Psoas muscle (tissue), 8 donors: ENCODE data around the gene RPRD1B. TPM values are rescaled to one million over a fixed set of nuclear protein-coding genes. Genes with fewer than 3 reads are reported as not detected.
A peak's percentile ranks its signal among the peaks of the same experiment; 100 is the strongest.

ENCODE experiments used
- ATAC-seq, 4 donors: fragments of 200-7000 bp; cut with Tn5 transposase; one replicate each; pipeline ENCODE4 v1.9.1; 2020; ENCODE audit warnings: moderate library complexity in 3 of 4, mild to moderate bottlenecking in 2 of 4
- DNase-seq, 2 donors: peaks; one replicate each; pipeline ENCODE4 v3.0.0-alpha.2; 2020
- H3K27ac ChIP-seq: fragments of 200-600 bp; one replicate; pipeline ENCODE4 v1.8.0; 2022
- H3K27me3 ChIP-seq, 3 donors: fragments of 200-600 bp in 1 of 3; one replicate each; pipeline versions ENCODE4 v1.6.1 to v1.8.0; 2013 to 2022; ENCODE audit warnings: low read length in 2 of 3, mild to moderate bottlenecking in 2 of 3, moderate library complexity in 1 of 3; ENCODE audit not compliant: insufficient read depth in 3 of 3
- H3K36me3 ChIP-seq, 2 donors: fragments of 200-600 bp in 1 of 2; one replicate each; pipeline versions ENCODE4 v1.6.1 to v1.8.0; 2013 to 2022; ENCODE audit warnings: low read depth in 1 of 2, mild to moderate bottlenecking in 1 of 2, moderate library complexity in 1 of 2; ENCODE audit not compliant: insufficient read depth in 1 of 2
- H3K4me1 ChIP-seq: fragments of 200-600 bp; one replicate; pipeline ENCODE4 v1.8.0; 2022
- H3K4me3 ChIP-seq: fragments of 200-600 bp; one replicate; pipeline ENCODE4 v1.8.0; 2022; ENCODE audit warnings: mild to moderate bottlenecking
- H3K9me3 ChIP-seq: fragments of 200-600 bp; one replicate; pipeline ENCODE4 v1.8.0; 2022
- CTCF ChIP-seq: fragments of 200-600 bp; IDR thresholded peaks from one replicate; pipeline ENCODE4 v1.8.0; 2022; ENCODE audit warnings: antibody characterized with exemption
- WGBS, 3 donors: extraction: QIAGEN DNeasy Blood & Tissue Kit; methylation state at CpG; one replicate each; pipeline versions ENCODE4 v1.1.6 to v1.1.7; 2013; 5-methylcytosine and 5-hydroxymethylcytosine counted together
- intact Hi-C, 2 donors: fragments of 100-400 bp; cut with DNase I; formaldehyde crosslinking; loops; one replicate each; pipeline versions ENCODE4 v1.11.0 to v1.14.2; 2022
- polyA plus RNA-seq, 3 donors: library from polyadenylated mRNA; stranded (reverse); fragments of 200-250 nt; gene quantifications; one replicate each; pipeline ENCODE4 v1.2.3, GENCODE V29; 2013
- total RNA-seq, 4 donors: library from RNA; stranded (reverse); fragmentation: NEBNext Ultra II Directional in 2 of 4; extraction: Animal tissue kit (Norgen Biotek cat#: 25700) in 2 of 4; gene quantifications; one replicate each; pipeline versions ENCODE4 v1.2.1 to v1.2.4, GENCODE V29; 2021 to 2023
- donor health status: healthy with polysubstance abuse.
- donor health status: DM: no; HTN: no; CAD: no; lungs with moderate emphysema.
- donor health status: Bipolar disorder and iron deficiency.
- donor health status: healthy.
- donor health status: DM: yes; HTN: yes; CAD: no.
- donor health status: DM: no; HTN: no; CAD: no.
- donor health status: DM: no; HTN: no; CAD: no.
- donor health status: DM: yes; HTN: yes; CAD: no.

RPRD1B gene
- total and polyA plus RNA-seq, 7 donors, result 14.0 to 55.7 (median 32.7) TPM

GRCh38 chr20:38061109-38061508 lies 27.6 kb downstream of the RPRD1B start:
- no peak for ATAC-seq
- H3K27me3 ChIP-seq, result no peaks in the 10 kb centered on the region
- TF ChIP-seq CTCF, result no peak
- H3K4me1 ChIP-seq, result peaks cover 30% of the 10 kb centered on the region
- H3K4me3 ChIP-seq, result no peak overlapping the region
- DNase-seq, result no peak
- H3K27ac ChIP-seq, result no peak overlapping the region
- H3K9me3 ChIP-seq, result no peaks in the 10 kb centered on the region
- peaks cover 24 to 84% of the 10 kb centered on the region in 2 donors for H3K36me3 ChIP-seq
- intact Hi-C loops, result loop anchor here in 1 of 2 donors (10.0 kb wide), 1 partner anchor 254 kb away; no protein-coding TSS in a partner anchor
- WGBS, 3 donors, result 43 to 56% (median 49%) methylated on average over 4 of the region's 4 CpGs

- no peak for TF ChIP-seq CTCF
- Histone ChIP-seq H3K36me3 (peaks cover 24 to 83% of the 10 kb centered on the region in 2 donors), H3K27ac (no peak overlapping the region), H3K4me1 (peaks cover 30% of the 10 kb centered on the region), H3K27me3 (no peaks in the 10 kb centered on the region), H3K4me3 (no peak overlapping the region), H3K9me3 (no peaks in the 10 kb centered on the region)
- DNase-seq (no peak), ATAC-seq (no peak)
- intact Hi-C loops, result loop anchor here in 1 of 2 donors (10.0 kb wide), 1 partner anchor 252 kb away; no protein-coding TSS in a partner anchor
- 82 to 87% (median 82%) methylated on average over 5 of the region's 5 CpGs for WGBS, 3 donors
Observed at GRCh38 chr20:38062890-38063289, 29.3 kb downstream of the RPRD1B start.

GRCh38 chr20:38063911-38064530 lies 30.5 kb downstream of the RPRD1B start:
- DNase-seq (no peak), ATAC-seq (no peak)
- peaks cover 24 to 83% of the 10 kb centered on the region in 2 donors for H3K36me3 ChIP-seq
- no peaks in the 10 kb centered on the region for H3K27me3 ChIP-seq
- peaks cover 36% of the 10 kb centered on the region for H3K4me1 ChIP-seq
- no peak overlapping the region for H3K4me3 ChIP-seq
- no peak for TF ChIP-seq CTCF
- no peaks in the 10 kb centered on the region for H3K9me3 ChIP-seq
- H3K27ac ChIP-seq, result no peak overlapping the region
- WGBS, 3 donors, result 78 to 85% (median 79%) methylated on average over 7 of the region's 7 CpGs
- intact Hi-C loops, result loop anchor here in 1 of 2 donors (10.0 kb wide), 1 partner anchor 251 kb away; no protein-coding TSS in a partner anchor

GRCh38 chr20:38065764-38066375 lies 32.3 kb downstream of the RPRD1B start:
- ATAC-seq (no peak), DNase-seq (no peak)
- peak overlapping the region; percentile 90 for H3K27ac ChIP-seq
- H3K36me3 ChIP-seq, result peaks cover 12 to 83% of the 10 kb centered on the region in 2 donors
- no peaks in the 10 kb centered on the region for H3K27me3 ChIP-seq
- H3K9me3 ChIP-seq, result no peaks in the 10 kb centered on the region
- intact Hi-C loops, result loop anchor here in 1 of 2 donors (10.0 kb wide), 1 partner anchor 249 kb away; no protein-coding TSS in a partner anchor
- peak overlapping the region; percentile 7 for H3K4me3 ChIP-seq
- 27 to 44% (median 35%) methylated on average over 10 of the region's 10 CpGs for WGBS, 3 donors
- no peak for TF ChIP-seq CTCF
- H3K4me1 ChIP-seq, result peaks cover 32% of the 10 kb centered on the region
